GM21360 (cell line): ENCODE measurements around the gene THADA.
"Not testable (repeated sequence)": the region's sequence is repeated elsewhere in the genome, so short reads cannot be mapped to it uniquely, and the experiment has no call there.

Experiments
- ATAC-seq: cut with Tn5 transposase; IDR thresholded peaks from one replicate; pipeline ENCODE4 v1.9.1; 2021; ENCODE audit warnings: mild to moderate bottlenecking, moderate library complexity; ENCODE audit not compliant: unreplicated experiment

Gene THADA

DNA sequence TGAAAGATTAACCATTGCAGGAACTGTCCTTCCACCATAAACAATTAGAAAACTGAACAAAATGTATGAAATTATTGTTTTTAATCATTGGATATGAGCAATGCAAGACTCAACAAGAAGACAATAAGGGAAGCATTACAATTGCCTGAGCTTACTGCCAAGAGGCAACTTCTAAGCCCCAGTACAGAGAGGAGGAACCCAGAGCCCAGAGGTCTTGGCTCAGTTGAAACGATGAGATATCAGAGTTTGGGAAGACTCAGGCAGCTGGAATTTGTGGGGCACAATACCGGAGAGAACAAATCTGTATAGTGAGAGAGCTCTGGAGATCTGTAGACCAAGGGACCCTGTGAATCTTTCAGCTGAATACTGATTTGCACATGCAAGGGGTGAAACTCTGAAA, 288.8 kb downstream of the THADA start:
- no peak for ATAC-seq

GRCh38 chr2:43306197-43306596, 289.6 kb downstream of the THADA start:
- ATAC-seq, result no peak

GRCh38 chr2:43305517-43305916, 290.3 kb downstream of the THADA start:
- ATAC-seq, result no peak

DNA sequence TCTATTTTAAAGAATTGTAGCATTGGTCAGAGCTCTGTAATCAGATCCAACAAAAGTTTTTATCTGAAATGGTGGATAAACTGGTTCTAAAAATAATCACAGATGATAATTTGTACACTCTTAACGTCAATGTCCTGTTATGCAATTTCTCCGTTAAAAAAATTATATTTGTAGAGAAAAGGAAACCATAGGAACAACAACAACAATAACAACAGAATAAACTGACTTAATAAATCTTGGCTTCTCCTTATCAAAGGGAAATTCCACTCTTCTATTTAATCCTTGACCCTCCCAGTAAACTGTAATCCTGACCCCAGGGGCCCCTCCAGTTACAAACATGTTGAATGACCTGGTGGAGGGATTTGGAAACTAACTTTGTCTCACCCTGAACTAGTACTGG, 290.8 kb downstream of the THADA start:
- no peak for ATAC-seq

DNA sequence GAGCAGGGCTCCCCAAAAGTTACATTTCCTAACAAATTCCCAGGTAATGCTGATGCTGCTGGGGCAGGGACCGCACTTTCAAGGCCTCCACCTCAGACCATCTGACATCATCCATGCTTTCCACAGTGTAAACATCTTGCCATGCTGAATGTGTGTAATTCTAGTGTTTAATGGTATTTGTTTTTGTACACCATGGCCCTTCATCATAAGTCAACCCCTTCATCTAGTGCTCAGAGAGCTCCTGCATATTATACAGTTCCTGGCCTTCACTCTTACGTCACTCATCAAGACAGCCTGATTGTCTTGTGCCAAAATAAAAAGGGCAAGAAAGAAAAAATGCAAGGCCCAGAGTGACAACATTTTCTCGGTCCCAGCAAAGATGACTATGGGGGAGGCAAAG, 291.9 kb downstream of the THADA start:
- no peak for ATAC-seq

DNA sequence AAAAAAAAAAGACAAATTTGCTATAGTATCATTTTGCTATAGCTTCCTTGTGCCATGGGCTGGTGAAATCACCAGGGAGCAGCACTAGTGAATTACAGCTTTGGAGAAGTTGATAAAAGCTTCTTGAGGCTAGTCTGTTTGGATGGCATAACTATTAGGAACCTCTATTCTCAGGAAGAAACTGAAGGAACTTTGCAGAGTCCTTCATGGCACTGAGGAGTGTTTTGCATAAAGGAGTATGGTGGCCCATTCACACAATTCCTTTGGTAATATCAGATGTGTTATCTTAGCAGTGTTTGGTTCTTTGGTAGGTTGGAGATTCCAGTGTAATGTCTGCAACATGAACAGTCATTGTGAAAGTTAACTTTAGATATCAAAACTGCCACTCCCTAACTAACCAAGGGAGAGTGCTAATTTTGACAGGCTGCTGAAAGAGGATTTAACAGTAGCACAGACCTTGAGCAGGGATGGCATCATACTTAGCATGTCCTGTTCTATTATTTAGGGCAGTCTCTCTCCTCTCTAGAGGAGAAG, 292.8 kb downstream of the THADA start:
- no peak for ATAC-seq

GRCh38 chr2:43302182-43302960, 293.5 kb downstream of the THADA start:
- no peak for ATAC-seq

- ATAC-seq, result no peak
These were observed 294.9 kb downstream of the THADA start for GRCh38 chr2:43300781-43301583.

- no peak for ATAC-seq
These were observed 295.6 kb downstream of the THADA start for GRCh38 chr2:43300222-43300621.

- ATAC-seq, result no peak
These were observed 297.3 kb downstream of the THADA start for GRCh38 chr2:43298500-43298899.

DNA sequence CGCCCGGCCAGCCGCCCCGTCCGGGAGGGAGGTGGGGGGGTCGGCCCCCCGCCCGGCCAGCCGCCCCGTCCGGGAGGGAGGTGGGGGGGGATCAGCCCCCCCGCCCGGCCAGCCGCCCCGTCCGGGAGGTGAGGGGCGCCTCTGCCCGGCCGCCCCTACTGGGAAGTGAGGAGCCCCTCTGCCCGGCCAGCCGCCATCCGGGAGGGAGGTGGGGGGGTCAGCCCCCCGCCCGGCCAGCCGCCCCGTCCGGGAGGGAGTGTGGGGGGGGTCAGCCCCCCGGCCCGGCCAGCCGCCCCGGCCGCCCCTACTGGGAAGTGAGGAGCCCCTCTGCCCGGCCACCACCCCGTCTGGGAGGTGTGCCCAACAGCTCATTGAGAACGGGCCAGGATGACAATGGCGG, 298.1 kb downstream of the THADA start:
- not testable (repeated sequence) for ATAC-seq

DNA sequence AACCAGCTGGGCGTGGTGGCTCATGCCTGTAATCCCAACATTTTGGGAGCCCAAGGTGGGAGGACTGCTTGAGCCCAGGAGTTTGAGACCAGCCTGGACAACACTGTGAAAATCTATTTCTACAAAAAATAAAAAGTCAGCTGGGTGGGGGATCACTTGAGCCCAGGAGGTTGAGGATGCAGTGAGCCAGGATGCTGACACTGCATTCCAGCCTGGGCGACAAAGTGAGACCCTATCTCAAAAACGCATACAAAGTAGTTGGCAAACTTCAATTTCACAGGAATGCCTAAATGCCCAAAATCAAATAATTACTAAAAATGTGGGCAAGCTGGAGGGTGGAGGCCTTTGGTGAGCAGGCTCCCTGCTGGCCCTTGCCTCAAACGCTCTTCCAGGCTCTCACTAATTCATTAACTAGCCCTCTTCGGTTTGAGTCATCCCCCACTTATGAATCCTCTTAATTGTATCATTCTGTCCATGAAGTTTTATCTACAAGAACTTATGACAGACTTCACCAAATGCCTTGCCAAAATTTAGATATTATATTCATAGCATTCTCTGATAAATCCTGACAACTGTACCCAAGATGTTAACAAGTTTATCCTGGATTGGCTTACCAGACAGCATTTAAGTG, 300.8 kb downstream of the THADA start:
- ATAC-seq, result no peak

DNA sequence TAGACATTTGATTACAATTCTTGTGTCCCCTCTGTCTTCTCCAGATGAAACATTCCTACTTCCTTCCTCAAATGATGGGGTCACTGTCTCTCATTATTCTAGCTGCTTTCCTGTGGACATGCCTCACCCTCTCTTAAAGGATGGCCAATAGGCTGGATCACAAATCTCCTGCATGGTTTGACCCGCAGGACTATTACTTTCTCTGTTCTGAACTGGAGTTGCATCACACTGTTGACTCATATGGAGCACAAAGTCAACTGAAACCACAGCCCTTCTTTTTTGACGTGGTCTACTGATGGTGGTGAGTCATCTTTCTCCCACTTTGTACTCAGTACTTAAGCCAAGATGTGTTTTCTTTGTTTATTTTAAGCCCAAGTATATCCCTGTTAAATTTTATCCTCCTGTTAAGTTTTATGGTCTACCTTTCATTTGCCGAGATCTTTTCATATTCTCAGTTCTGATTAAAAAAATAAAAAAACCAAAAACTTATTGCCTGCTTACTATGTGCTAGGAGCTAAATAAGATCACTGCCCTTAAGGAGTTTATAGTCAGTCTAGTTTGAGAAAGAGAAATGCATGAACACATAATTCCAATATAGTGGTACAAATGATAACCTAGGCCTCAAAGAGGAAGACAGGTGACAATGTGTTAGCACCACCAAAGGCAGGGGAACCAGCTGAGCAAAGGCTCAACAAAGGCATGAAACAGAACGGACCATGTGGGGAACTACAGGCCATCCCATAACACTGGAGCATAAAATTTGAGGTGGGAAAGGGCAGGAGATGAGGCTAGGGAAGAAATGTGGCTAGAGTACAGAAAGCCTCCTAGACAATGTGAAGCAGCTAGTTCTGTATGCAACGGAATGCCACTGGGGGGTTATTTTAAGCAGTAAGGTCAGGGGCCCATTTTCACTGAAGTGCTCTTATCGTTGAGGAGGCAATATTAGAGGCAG, 301.8 kb downstream of the THADA start:
- peak; percentile 97 for ATAC-seq

GRCh38 chr2:43292851-43293743, 302.7 kb downstream of the THADA start:
- no peak for ATAC-seq

GRCh38 chr2:43292297-43292696, 303.5 kb downstream of the THADA start:
- no peak for ATAC-seq

GRCh38 chr2:43289331-43289730, 306.5 kb downstream of the THADA start:
- no peak for ATAC-seq

GRCh38 chr2:43288417-43289305, 307.2 kb downstream of the THADA start:
- no peak for ATAC-seq

GRCh38 chr2:43285987-43286386, 309.9 kb downstream of the THADA start:
- no peak for ATAC-seq
